ENCODE data around the gene OR2A7.
"Not testable (repeated sequence)": the region's sequence is repeated elsewhere in the genome, so short reads cannot be mapped to it uniquely, and the experiment has no call there.

OR2A7 gene

GRCh38 chr7:144255471-144255897, 9.1 kb downstream of the OR2A7 start:
- Histone ChIP-seq H2BK5ac (ENCODE audit: low read length) (no peak overlapping the region), H2AFZ (ENCODE audit: low read length) (no peak overlapping the region), H3K9me3 (replicated peaks in 1 of 2; ENCODE audit: control insufficient read depth in 2 of 2, insufficient read depth in 1 of 2, low read depth in 1 of 2, low read length in 2 of 2) (no peaks in the 10 kb centered on the region), H3K4me1 (ENCODE audit: control insufficient read depth in 2 of 2, insufficient read depth in 1 of 2, low read depth in 1 of 2, low read length in 2 of 2) (no peaks in the 10 kb centered on the region), H3K79me1 (ENCODE audit: low read depth, low read length) (no peaks in the 10 kb centered on the region), H2BK12ac (ENCODE audit: low read length) (no peak overlapping the region), H4K8ac (ENCODE audit: low read depth, low read length) (no peak overlapping the region), H4K91ac (ENCODE audit: low read depth, low read length, poor library complexity) (no peak overlapping the region), H3K9ac (ENCODE audit: low read depth, low read length, poor library complexity) (no peak overlapping the region), H3K4me3 (ENCODE audit: low read length in 2 of 2) (no peak overlapping the region), H2BK15ac (ENCODE audit: low read length) (no peak overlapping the region), H3K4me2 (ENCODE audit: insufficient read depth, low read length, poor library complexity, severe bottlenecking) (no peak overlapping the region), H3K27me3 (ENCODE audit: control insufficient read depth in 3 of 3, insufficient read depth in 3 of 3, low read depth in 1 of 3, low read length in 3 of 3) (no peaks in the 10 kb centered on the region), H3K18ac (ENCODE audit: low read length) (no peak overlapping the region), H3K36me3 (replicated peaks in 1 of 2; ENCODE audit: control insufficient read depth in 2 of 2, insufficient read depth in 2 of 2, low read length in 2 of 2) (no peaks in the 10 kb centered on the region), H2AK5ac (ENCODE audit: low read depth, low read length) (no peak overlapping the region), H3K4ac (ENCODE audit: low read length) (no peak overlapping the region), H3K27ac (replicated peaks; ENCODE audit: low read length) (no peak overlapping the region), H2BK120ac (ENCODE audit: low read depth, low read length) (no peak overlapping the region), H3K14ac (ENCODE audit: low read length) (no peak overlapping the region), H3K23ac (ENCODE audit: low read depth, low read length, poor library complexity) (no peak overlapping the region)
- no CpG with 5 or more reads among the region's 5 CpGs for WGBS, 2 donors (ENCODE audit: extremely low coverage in 2 of 2, insufficient read length in 2 of 2, insufficient replicate concordance in 1 of 2)
- no peak for DNase-seq (ENCODE audit: low spot score)

GRCh38 chr7:144252307-144252706, 12.3 kb downstream of the OR2A7 start:
- not testable (repeated sequence) for H4K91ac ChIP-seq (ENCODE audit: low read depth, low read length, poor library complexity); H2BK15ac ChIP-seq (ENCODE audit: low read length); H3K9me3 ChIP-seq (replicated peaks in 1 of 2; ENCODE audit: control insufficient read depth in 2 of 2, insufficient read depth in 1 of 2, low read depth in 1 of 2, low read length in 2 of 2); H2BK12ac ChIP-seq (ENCODE audit: low read length); H3K4ac ChIP-seq (ENCODE audit: low read length); H3K4me1 ChIP-seq (ENCODE audit: control insufficient read depth in 2 of 2, insufficient read depth in 1 of 2, low read depth in 1 of 2, low read length in 2 of 2); H3K4me3 ChIP-seq (ENCODE audit: low read length in 2 of 2); H3K23ac ChIP-seq (ENCODE audit: low read depth, low read length, poor library complexity); H2BK120ac ChIP-seq (ENCODE audit: low read depth, low read length); H3K14ac ChIP-seq (ENCODE audit: low read length); H4K8ac ChIP-seq (ENCODE audit: low read depth, low read length); H3K9ac ChIP-seq (ENCODE audit: low read depth, low read length, poor library complexity); H2AK5ac ChIP-seq (ENCODE audit: low read depth, low read length); H3K18ac ChIP-seq (ENCODE audit: low read length); H2AFZ ChIP-seq (ENCODE audit: low read length); H3K79me1 ChIP-seq (ENCODE audit: low read depth, low read length); H3K4me2 ChIP-seq (ENCODE audit: insufficient read depth, low read length, poor library complexity, severe bottlenecking); H2BK5ac ChIP-seq (ENCODE audit: low read length); DNase-seq (ENCODE audit: low spot score); H3K27me3 ChIP-seq (ENCODE audit: control insufficient read depth in 3 of 3, insufficient read depth in 3 of 3, low read depth in 1 of 3, low read length in 3 of 3); H3K36me3 ChIP-seq (replicated peaks in 1 of 2; ENCODE audit: control insufficient read depth in 2 of 2, insufficient read depth in 2 of 2, low read length in 2 of 2); H3K27ac ChIP-seq (replicated peaks; ENCODE audit: low read length)
- no CpG with 5 or more reads among the region's 4 CpGs for WGBS, 2 donors (ENCODE audit: extremely low coverage in 2 of 2, insufficient read length in 2 of 2, insufficient replicate concordance in 1 of 2)

GRCh38 chr7:144247674-144248330, 16.8 kb downstream of the OR2A7 start:
- H2BK12ac ChIP-seq (ENCODE audit: low read length); H3K9me3 ChIP-seq (replicated peaks in 1 of 2; ENCODE audit: control insufficient read depth in 2 of 2, insufficient read depth in 1 of 2, low read depth in 1 of 2, low read length in 2 of 2); H4K91ac ChIP-seq (ENCODE audit: low read depth, low read length, poor library complexity); H3K79me1 ChIP-seq (ENCODE audit: low read depth, low read length); H3K18ac ChIP-seq (ENCODE audit: low read length); H3K23ac ChIP-seq (ENCODE audit: low read depth, low read length, poor library complexity); H3K4ac ChIP-seq (ENCODE audit: low read length); H3K36me3 ChIP-seq (replicated peaks in 1 of 2; ENCODE audit: control insufficient read depth in 2 of 2, insufficient read depth in 2 of 2, low read length in 2 of 2); H3K9ac ChIP-seq (ENCODE audit: low read depth, low read length, poor library complexity); H2AK5ac ChIP-seq (ENCODE audit: low read depth, low read length); H4K8ac ChIP-seq (ENCODE audit: low read depth, low read length); H3K4me1 ChIP-seq (ENCODE audit: control insufficient read depth in 2 of 2, insufficient read depth in 1 of 2, low read depth in 1 of 2, low read length in 2 of 2); H3K27me3 ChIP-seq (ENCODE audit: control insufficient read depth in 3 of 3, insufficient read depth in 3 of 3, low read depth in 1 of 3, low read length in 3 of 3); H3K4me2 ChIP-seq (ENCODE audit: insufficient read depth, low read length, poor library complexity, severe bottlenecking); H2BK120ac ChIP-seq (ENCODE audit: low read depth, low read length); H2BK15ac ChIP-seq (ENCODE audit: low read length); H2AFZ ChIP-seq (ENCODE audit: low read length); DNase-seq (ENCODE audit: low spot score); H3K27ac ChIP-seq (replicated peaks; ENCODE audit: low read length); H3K4me3 ChIP-seq (ENCODE audit: low read length in 2 of 2); H2BK5ac ChIP-seq (ENCODE audit: low read length); H3K14ac ChIP-seq (ENCODE audit: low read length): not testable (repeated sequence)
- WGBS, 2 donors (ENCODE audit: extremely low coverage in 2 of 2, insufficient read length in 2 of 2, insufficient replicate concordance in 1 of 2): no CpG with 5 or more reads among the region's 1 CpG

GRCh38 chr7:144246967-144247366, 17.6 kb downstream of the OR2A7 start:
- not testable (repeated sequence) for H2BK15ac ChIP-seq (ENCODE audit: low read length); H3K36me3 ChIP-seq (replicated peaks in 1 of 2; ENCODE audit: control insufficient read depth in 2 of 2, insufficient read depth in 2 of 2, low read length in 2 of 2); H4K8ac ChIP-seq (ENCODE audit: low read depth, low read length); H3K79me1 ChIP-seq (ENCODE audit: low read depth, low read length); H2AK5ac ChIP-seq (ENCODE audit: low read depth, low read length); H3K4me3 ChIP-seq (ENCODE audit: low read length in 2 of 2); DNase-seq (ENCODE audit: low spot score); H3K4me2 ChIP-seq (ENCODE audit: insufficient read depth, low read length, poor library complexity, severe bottlenecking); H3K23ac ChIP-seq (ENCODE audit: low read depth, low read length, poor library complexity); H2AFZ ChIP-seq (ENCODE audit: low read length); H3K14ac ChIP-seq (ENCODE audit: low read length); H3K18ac ChIP-seq (ENCODE audit: low read length); H3K9me3 ChIP-seq (replicated peaks in 1 of 2; ENCODE audit: control insufficient read depth in 2 of 2, insufficient read depth in 1 of 2, low read depth in 1 of 2, low read length in 2 of 2); H3K4ac ChIP-seq (ENCODE audit: low read length); H3K27ac ChIP-seq (replicated peaks; ENCODE audit: low read length); H3K9ac ChIP-seq (ENCODE audit: low read depth, low read length, poor library complexity); H2BK120ac ChIP-seq (ENCODE audit: low read depth, low read length); H2BK12ac ChIP-seq (ENCODE audit: low read length); H3K4me1 ChIP-seq (ENCODE audit: control insufficient read depth in 2 of 2, insufficient read depth in 1 of 2, low read depth in 1 of 2, low read length in 2 of 2); H3K27me3 ChIP-seq (ENCODE audit: control insufficient read depth in 3 of 3, insufficient read depth in 3 of 3, low read depth in 1 of 3, low read length in 3 of 3); H4K91ac ChIP-seq (ENCODE audit: low read depth, low read length, poor library complexity); H2BK5ac ChIP-seq (ENCODE audit: low read length)
- no CpG with 5 or more reads among the region's 5 CpGs for WGBS, 2 donors (ENCODE audit: extremely low coverage in 2 of 2, insufficient read length in 2 of 2, insufficient replicate concordance in 1 of 2)
